HG03558 (cell line): ENCODE data around the gene KIF26B.
"Not testable (repeated sequence)": the region's sequence is repeated elsewhere in the genome, so short reads cannot be mapped to it uniquely, and the experiment has no call there.

Source experiments
- ATAC-seq: cut with Tn5 transposase; IDR thresholded peaks from one replicate; pipeline ENCODE4 v1.9.1; 2021; ENCODE audit warnings: moderate number of reproducible peaks; ENCODE audit not compliant: unreplicated experiment; ENCODE audit errors: extremely low read depth

KIF26B gene

DNA sequence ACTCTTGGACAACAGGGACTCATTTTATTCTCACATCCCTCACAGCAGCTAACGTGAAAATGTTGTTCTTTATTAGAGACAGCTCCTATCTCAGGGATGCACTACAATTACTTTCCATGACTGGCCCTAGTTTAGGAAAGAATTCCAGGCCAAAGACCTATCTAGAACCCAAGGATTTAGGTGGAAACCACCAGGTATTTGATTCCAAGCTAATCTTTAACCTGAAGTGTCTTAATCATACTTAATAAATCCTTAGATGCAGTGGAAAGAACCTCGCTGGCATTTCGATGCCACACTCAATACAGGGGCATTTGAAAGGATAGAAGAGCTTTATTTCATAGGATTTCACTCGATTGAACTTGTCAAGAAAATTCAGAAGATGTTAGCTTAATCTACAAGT is 218.3 kb downstream of the KIF26B start:
- no peak for ATAC-seq

DNA sequence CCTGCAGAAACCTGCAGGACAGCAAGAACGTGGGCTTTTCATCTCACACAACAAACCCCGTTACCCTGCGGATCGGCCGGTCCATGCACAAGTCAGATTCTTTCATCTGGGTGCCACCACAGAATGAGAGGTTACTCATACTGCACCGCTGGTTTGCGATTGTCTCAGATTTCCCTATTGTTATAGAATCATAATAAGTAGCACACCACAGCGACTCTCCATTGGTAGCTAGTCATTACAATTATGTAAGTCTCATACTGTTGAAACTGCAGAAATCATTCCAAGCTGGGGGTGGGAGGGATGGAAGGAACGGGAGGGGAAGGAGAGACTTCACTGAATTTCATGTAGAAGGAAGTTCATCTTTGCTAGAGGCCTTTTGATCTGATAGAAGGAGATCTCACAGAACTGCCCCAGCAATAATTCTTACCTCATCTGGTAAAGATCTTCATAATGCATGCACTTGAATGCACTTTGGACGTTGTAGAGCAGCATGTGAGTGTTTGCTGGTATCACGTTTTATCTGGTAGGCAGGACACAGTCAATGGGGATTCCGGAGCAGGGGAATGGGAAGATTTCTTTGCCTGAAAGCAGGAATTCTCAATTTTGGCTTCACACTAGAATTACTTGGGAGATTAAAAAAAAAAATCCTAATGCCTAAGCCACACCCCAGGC is 221.1 kb downstream of the KIF26B start:
- no peak for ATAC-seq

DNA sequence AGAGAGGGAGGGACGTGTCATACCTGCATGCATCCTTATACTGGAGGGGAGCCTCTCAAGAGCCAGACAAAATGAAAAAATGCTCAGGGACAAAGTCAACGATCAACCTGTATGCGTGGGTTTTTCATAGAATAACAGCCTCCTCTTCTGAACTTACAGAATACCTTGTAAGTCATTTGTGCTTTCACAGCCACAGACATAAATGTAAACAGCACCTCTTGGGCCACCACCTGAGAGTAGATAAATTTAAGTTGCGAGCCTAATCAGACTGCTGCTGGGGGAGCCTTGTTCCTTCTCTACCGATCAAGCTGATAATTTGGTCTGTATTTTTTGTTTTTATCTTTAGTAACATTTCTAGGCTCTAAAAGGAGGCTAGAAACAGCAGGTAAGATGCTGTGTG is 223.1 kb downstream of the KIF26B start:
- no peak for ATAC-seq

DNA sequence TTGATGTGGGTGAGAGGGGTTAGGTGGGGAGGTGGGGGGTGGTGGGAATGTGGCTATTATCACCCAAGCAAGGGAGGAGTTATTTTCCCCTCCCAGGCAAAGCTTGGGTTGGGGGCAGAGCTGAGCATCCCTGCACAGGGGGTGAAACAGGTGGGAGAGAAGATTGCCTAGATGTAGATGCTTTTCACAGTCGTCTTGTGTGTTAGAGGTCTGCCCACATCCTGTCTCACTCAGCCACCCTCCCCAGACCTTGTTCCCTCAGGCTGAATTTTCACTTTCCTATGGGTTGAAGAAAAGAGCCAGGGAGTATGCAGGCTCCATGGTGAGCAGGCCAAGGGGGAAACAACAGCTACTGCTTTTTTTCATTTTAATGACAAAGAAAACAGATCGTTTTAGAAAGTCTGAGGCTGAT is 223.5 kb downstream of the KIF26B start:
- ATAC-seq, result no peak

DNA sequence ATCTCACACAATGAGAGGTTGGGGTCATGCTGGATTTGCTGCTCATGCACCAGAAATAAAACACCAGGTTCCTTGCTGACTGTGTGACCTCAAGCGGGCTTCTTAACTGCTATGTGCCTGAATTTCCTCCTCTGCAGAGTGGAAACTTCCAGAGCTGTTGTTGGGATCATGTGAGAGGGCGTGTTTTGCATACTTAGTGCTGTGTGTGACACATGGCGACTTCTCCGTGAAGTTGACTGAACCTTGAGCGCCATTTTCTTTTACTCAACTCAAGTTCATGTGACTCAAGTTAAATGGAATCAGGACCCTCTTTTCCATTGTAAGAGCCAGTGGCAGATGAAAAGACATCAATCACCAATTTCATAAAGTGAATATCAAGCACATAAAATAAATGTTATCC is 224.0 kb downstream of the KIF26B start:
- ATAC-seq, result no peak

DNA sequence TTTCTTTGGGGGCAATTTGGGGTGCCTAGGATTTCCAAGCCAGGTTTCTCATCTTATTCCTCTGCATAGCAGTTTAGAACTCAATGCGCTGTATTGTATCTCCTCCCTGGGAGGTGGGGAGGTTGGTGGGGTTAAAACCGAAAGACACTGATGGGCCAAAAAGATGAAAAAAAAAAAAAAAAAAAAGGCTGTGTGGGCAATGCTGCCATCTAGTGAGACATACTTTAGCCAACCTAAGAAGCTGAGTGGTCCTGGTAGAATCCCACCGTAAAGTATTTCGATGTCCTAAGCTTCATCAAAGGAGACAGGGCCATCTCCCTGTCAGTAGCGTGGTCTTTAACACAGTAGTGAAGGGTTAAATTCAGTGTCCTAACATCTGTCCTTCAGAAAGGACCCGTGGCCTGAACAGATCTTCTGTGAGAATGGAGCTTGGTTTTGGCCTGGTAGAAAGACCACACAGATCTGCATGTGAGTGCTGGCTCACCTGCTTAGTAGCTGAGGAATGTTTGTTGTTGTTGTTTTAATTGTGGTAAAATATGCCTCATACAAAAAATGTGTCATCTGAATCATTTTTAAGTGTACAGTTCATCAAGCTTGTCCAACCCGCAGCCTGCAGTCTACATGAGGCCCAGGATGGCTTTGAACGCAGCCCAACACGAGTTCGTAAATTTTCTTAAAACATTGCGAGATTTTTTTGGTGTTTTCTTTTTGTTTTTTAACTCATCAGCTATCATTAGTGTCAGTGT is 226.2 kb downstream of the KIF26B start:
- no peak for ATAC-seq

DNA sequence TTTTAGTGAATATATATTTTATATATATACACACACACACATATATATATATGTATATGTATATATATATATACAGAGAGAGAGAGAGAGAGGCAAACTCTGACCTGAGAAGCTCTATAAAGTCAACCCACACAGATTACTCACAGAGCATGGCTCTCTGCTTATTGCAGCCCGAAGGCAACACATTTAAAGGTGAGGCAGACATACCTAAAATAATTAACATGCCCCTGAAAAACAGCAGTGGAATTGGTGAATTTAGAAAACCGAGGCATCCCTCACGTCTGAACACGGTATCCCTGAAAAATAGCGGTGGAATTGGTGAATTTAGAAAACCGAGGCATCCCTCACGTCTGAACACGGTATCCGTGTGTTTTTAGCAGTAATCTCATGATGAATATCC is 228.2 kb downstream of the KIF26B start:
- no peak for ATAC-seq

DNA sequence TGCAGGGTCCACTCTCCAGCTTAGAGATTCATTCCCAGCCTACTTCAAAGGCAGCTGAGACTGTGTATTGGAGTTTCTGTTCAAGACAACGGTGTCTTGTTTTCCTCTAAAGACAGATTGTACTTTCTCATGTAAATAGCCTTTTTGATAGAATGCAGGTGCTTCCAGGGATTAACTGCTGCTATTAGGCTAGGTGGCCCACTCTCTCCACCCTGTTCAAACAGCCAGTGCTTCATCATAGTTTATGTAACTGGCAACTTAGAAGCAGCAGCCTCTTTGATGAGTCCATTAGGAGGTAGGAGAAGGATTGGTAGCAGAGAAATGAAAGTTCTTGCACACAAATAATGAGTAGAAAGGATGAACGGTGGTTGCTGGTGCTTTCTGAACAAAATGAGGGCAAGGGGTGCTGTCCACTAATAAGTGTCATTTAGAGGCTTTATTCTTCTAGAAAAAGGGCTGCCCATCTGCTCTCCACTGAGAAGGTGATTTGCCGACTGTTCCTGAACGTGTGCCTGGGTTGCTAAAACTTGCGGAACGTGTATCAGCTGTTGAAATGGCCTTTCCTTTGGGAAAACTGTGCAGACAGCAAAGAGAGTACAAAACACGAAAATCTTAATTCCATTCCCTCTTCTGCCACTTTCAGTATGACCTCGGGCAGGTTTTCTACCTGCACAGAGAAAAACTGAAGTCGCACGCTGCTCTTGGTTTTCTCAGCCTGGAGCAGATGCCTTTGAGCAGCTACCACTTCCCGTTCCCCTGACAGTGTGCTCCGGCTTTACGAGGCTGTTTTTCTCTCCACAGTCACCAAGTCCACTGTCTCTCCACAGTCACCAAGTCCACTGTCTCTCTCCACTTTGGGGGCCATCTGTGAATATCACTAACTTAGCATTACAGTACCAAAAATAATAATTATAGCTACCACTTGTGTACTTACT is 228.9 kb downstream of the KIF26B start:
- no peak for ATAC-seq

DNA sequence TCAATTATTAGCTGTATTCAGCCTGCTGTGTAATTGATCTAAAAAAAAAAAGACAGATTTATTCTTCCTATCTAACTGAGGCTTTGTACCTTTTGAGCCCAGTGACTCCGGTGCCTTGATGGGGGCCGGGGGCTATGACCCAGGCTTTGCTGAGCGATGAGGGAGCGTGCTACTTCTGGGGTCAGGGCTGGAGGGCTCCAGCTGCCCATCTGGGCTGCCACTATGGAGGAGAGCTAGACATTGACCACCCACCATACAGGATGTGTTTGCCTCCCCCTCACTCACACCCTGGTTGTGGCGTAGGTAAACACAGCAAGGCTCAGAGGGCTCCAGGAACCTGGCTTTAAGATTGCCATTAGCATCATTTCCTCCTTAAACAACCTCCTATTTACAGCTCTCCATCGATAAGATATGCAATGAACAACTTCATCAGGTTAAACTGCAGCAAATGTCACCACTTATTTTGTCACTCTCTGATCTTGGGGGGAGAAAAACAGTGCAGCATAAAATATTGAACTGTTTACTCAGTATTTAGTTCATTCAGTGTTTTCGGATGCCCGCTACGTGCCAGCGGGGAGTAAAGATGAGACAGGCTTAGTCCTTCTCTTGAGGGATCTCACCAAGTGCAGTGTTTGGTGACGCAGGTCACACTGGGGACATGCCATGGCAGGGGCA is 231.6 kb downstream of the KIF26B start:
- no peak for ATAC-seq

DNA sequence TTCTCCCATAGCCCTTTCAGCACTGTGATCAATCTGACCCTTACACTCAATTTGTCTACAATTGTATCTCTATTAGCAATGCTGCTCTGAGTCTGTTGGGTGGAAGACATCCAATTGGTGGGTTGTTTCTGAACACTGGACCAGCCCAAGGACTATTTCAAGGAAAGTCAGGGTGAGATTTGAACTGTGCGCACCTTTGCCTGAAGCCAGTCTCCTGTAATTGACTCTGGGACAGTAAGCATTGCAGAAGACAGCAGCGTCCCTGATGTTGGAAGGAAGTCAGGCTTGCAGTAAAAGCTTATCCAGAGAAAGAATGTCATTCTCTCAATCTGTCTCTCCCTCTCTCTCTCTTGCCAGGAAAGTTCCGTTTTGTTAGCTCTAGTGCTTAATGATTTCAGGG is 233.9 kb downstream of the KIF26B start:
- ATAC-seq, result no peak

DNA sequence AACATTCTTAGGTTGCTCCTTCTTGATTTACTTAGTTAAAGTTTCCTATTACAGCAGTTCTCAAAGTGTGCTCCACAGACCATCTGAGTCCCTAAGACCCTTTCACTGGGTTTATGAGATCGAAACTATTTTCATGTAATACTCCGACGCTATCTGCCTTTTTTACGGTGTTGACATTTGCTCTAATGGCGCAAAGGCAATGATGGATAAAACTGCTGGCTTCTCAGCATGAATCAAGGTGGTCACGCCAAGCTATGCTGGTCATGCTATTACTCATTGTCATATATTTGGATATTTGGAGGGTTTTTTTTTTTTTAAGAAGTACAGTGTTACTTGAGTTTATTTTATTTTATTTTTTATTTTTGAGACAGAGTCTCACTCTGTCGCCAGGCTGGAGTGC is 235.1 kb downstream of the KIF26B start:
- no peak for ATAC-seq

DNA sequence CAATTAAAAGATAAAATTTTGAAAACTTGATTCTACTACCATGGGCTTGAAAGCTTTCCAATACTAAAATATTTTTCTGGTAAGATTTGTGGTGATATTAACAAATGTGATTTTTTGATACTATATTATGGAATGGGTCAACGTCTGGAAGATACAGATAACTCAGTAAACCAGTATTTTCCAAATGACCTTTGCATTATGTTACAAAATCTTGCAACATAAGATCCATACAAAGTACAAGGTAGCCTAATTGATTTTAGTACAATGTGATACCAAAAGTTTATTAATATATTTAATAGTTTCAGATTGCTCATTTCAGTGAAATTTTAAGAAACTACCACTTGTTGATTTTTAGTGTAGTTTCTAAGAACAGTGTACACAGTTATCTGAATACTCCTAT is 236.2 kb downstream of the KIF26B start:
- ATAC-seq, result no peak

DNA sequence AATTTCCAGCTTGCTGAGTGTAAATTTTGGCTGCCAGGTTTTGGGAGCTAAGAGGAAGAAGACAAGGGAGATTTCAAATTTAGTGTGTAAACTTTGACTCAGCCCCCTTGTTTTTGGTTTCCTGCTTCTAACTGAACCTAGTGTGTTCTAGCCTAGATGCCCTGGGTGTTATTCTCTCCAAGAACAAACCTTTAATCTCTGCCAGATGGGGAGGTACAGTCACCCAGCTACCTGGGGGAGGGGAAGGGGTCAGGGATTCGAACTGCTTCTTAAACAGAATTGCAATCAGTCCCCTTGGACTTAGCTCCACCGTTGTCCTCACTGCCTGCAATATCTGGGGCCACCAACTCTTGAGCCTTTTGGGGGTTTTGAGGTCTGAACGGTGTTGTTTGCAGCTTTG is 238.9 kb downstream of the KIF26B start:
- ATAC-seq, result no peak

DNA sequence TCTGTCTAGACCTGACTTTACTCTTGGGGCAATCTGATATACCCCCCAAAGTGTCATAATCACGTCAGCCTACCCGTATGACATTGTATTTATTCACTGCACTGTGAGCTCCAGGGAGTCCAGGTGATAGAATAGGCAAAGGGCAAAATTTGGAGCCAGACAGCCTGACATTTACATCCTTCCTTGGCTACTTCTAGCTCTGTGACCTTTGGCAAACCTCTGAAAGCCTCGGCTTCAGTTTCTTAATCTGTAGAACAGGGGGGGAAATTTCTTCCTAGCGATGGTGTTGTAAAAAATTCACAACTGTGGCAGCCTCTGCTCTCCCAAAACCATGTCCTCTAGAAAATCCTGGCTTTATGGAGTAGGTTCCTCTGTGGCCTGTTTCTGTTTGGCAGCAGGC is 240.9 kb downstream of the KIF26B start:
- ATAC-seq, result no peak

DNA sequence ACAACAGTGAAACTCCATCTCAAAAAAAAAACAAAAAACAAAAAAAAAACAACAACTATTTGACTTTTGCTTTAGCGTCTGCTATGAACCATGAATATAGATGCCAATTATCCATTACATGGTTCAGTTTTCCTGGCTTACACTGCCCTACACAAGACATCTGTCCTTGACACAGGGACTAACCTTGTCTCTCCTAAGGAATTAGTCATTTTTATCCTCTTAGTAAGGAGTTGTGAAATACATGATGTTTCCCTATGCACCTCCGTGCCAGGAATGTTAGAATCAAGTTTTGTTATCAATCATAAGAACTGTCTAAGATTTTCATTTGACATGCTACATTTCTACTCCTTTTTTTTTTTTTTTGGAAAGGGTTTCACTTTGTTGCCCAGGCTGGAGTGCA is 241.8 kb downstream of the KIF26B start:
- no peak for ATAC-seq

DNA sequence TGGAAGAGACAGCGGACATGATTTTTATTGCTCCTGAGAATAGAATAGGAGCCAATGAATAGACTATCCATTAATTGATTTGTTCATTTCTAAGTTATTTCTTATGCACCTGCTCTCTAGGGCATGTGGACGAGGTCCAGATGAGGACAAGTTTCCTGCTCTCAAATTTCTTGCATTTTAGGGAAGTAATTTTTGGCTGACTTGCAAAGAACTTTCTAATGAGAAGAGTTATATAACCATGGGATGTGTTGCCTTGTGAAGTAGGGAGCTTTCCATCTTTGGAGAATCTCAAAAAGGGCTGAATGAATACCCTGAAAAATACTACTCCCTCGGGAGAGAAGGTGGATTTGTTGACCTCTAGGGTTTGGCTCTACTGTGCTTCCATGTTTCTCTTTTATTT is 243.0 kb downstream of the KIF26B start:
- no peak for ATAC-seq

DNA sequence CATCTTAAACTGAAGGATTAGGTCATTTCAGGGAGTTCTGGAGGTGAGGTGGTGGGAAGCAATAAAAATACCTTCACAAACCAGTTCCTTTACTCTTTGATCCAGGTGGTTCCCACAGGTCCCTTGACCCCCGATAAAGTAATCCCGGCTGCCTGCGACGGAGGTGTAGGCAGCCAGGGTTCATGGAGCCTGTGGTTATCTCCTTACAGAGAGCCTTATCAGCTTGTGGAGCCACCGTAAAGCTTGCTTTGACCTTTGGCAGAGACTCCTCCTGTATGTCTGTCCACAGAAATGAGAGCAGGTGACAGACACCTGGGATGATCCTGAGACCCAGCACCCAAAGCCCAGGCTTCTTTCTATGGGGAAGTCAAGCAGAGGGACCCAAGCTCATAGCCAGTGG is 243.4 kb downstream of the KIF26B start:
- no peak for ATAC-seq

DNA sequence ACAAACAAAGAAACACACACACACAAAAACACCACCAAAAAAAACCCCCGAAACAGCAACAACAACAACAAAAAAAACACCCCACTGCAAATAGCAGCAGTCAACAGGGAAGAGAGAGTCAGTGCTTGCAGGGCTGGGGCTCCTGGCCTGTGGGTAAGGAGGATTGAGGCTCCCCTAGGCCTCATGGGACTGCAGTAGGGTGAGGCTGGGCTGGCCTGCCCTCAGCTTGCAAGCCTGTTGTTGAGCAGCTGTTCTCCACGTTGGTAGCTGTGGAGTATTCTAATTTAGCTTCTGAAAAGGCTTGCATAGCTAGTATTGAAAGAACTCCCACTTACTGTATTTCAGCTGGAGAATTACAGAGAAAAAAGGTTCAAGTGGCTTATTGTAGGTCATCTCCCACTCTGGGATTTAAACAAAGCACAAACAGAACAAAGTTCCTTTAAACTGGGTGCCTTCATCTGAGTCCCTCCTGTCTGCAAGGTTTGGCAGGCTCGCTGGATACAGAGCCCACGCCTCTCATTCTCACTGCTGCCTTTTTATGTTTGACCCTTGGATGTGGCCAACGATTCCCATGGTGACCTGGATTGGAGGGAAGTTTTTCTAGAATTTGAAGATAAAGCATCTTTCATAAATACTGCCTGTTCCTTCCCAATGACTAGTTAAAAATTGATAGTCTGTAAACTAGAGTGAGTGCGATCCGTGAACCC is 247.2 kb downstream of the KIF26B start:
- ATAC-seq, result no peak

DNA sequence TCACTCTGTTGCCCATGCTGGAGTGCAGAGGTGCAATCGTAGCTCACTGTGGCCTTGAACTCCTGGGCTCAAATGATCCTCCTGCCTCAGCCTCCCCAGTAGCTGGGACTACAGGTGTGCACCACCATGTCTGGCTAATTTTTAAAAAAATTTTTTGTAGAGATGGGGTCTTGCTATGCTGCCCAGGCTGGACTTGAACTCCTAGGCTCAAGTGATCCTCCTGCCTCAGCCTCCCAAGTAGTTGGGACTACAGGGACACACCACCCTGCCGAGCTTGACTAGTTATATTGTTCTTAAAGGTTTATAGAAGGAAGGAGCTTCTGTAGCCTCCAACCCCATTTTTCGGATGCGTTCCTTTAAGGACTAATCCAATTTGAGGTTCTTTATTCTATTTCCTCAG is 248.2 kb downstream of the KIF26B start:
- not testable (repeated sequence) for ATAC-seq

DNA sequence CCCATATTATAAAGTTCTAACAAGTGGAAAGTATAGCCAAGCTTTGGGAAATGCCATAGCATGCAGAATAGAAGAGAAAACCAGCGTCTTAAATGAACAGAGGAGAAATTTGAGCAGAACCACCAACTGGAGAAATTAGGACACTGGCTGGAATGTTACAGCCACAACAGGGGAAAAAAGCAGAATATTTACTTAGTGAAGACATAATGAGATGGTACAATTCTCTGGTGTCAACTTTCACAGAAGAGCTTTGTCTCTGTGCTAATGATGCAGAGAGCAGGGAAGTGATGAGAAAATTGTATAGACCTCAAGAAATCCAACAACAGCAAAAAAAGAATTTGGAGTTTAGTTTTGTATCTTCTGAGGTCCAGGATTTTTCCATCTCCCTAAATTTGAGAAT is 249.7 kb downstream of the KIF26B start:
- no peak for ATAC-seq
